Measurements from ENCODE around the gene ENTR1. TPM values are rescaled to one million over a fixed set of nuclear protein-coding genes. Genes with fewer than 3 reads are reported as not detected.

ENTR1 gene
- total and polyA plus RNA-seq, 2 of the 4 experiments (the other 2 are of a cell fraction): 14.5 to 37.3 TPM

- Histone ChIP-seq H3K79me1 (ENCODE audit: low read depth in 1 of 2, low read length in 2 of 2) (peaks cover 6 to 25% of the 10 kb centered on the region in 2 experiments; a peak in 3 of 4 replicates), H2BK15ac (ENCODE audit: low read depth, low read length) (no peak overlapping the region), H2AK9ac (replicated peaks; ENCODE audit: low read depth, low read length, poor library complexity) (peak overlapping the region; percentile 20), H3K9me3 (ENCODE audit: control insufficient read depth, insufficient read depth, low read length) (no peaks in the 10 kb centered on the region), H3K4me2 (ENCODE audit: low read depth, low read length) (no peak overlapping the region), H4K5ac (ENCODE audit: low read depth, low read length) (no peak overlapping the region), H2AK5ac (ENCODE audit: low read depth, low read length) (no peak overlapping the region), H4K91ac (ENCODE audit: insufficient read depth, low read depth, low read length) (no peak overlapping the region), H3K18ac (ENCODE audit: low read depth, low read length) (no peak overlapping the region), H3K27me3 (ENCODE audit: control insufficient read depth, insufficient read depth, low read length) (no peaks in the 10 kb centered on the region), H3K56ac (ENCODE audit: extremely low read depth, insufficient read depth, low read length) (no peak overlapping the region), H3K4me1 (ENCODE audit: control insufficient read depth, insufficient read depth, low read length) (no peaks in the 10 kb centered on the region), H3K36me3 (ENCODE audit: control insufficient read depth, insufficient read depth, low read length) (peaks cover 75% of the 10 kb centered on the region), H3K4ac (ENCODE audit: low read depth, low read length) (no peak overlapping the region), H4K20me1 (ENCODE audit: insufficient read depth, low read length) (peaks cover 14% of the 10 kb centered on the region), H4K8ac (ENCODE audit: low read depth in 2 of 2, low read length in 2 of 2) (no peak overlapping the region), H3K23ac (ENCODE audit: low read depth, low read length) (no peak overlapping the region), H2BK20ac (ENCODE audit: low read depth, low read length) (no peak overlapping the region), H3K4me3 (ENCODE audit: insufficient read depth, low read depth, low read length) (no peak overlapping the region), H3K9ac (ENCODE audit: low read depth, low read length) (no peak overlapping the region), H2AFZ (replicated peaks; ENCODE audit: low read length, poor library complexity) (no peak overlapping the region), H3K9me1 (ENCODE audit: insufficient read depth, low read length) (no peaks in the 10 kb centered on the region), H2BK5ac (ENCODE audit: low read depth, low read length, poor library complexity, severe bottlenecking) (no peak overlapping the region), H2BK120ac (ENCODE audit: low read depth, low read length) (no peak overlapping the region), H3K14ac (replicated peaks; ENCODE audit: low read depth, low read length) (no peak overlapping the region), H3K27ac (ENCODE audit: insufficient read depth, low read length) (no peak overlapping the region)
- DNase-seq (no peak), ATAC-seq (ENCODE audit: low read depth) (no peak)
- dilution Hi-C loops (cut with HindIII; ENCODE audit: low sequenced_read_pairs, unreplicated experiment): no loop called here
- POLR2A ChIA-PET (ENCODE audit: unreplicated experiment): no interaction called here
- in situ Hi-C loops (cut with MboI; ENCODE audit: low sequenced_read_pairs): no loop called here
- CTCF ChIA-PET: no interaction called here
- TF ChIP-seq NFE2L2 (IDR thresholded peaks at IDR 0.05; ENCODE audit: low read depth, low read length) (no peak), FOS (IDR thresholded peaks at IDR 0.05; ENCODE audit: low read depth, low read length) (no peak), POLR2A (IDR thresholded peaks at IDR 0.05; ENCODE audit: low read depth, low read length) (no peak), RCOR1 (IDR thresholded peaks at IDR 0.05; ENCODE audit: insufficient replicate concordance, low read length) (no peak), SMC3 (IDR thresholded peaks at IDR 0.05; ENCODE audit: low read depth, low read length) (no peak), MAFK (IDR thresholded peaks at IDR 0.05; ENCODE audit: low read depth, low read length) (no peak)
- BruUV-seq (replicated peaks): no TSS peak
- 82% methylated on average over 3 of the region's 25 CpGs; no CpG with 5 or more reads in 1 of the 2 experiments for WGBS, 2 experiments (ENCODE audit: extremely low coverage in 2 of 2, insufficient read length in 1 of 2)
- intact Hi-C loops (cut with micrococcal nuclease): no loop called here
Measured at GRCh38 chr9:136454026-136454796, 43.8 kb upstream of the ENTR1 start.

Measured in IMR-90 (cell line).